K562 (cell line): ENCODE measurements around the gene CNTN5. TPM values are rescaled to one million over a fixed set of nuclear protein-coding genes. Genes with fewer than 3 reads are reported as not detected.

Experiments used
- ATAC-seq: fragments of 200-7000 bp; cut with Tn5 transposase; 3 replicates; pipeline ENCODE4 v1.9.1; 2020; ENCODE audit warnings: moderate library complexity
- BruUV-seq: library from RNA; stranded (reverse); fragments of 400-500 nt; replicated peaks from 2 replicates; lab custom pipeline; 2021; lab: Mats Ljungman, UMichigan
- CTCF ChIA-PET: fragments of 300-600 bp; formaldehyde crosslinking; extraction: SDS; loops from one replicate; lab custom pipeline; 2021; ENCODE audit warnings: low intra/inter-chr PET ratio; lab: Yijun Ruan, JAX
- POLR2A ChIA-PET: fragments of 300-600, 350-650 bp; sonication (Branson Sonifier 250); formaldehyde crosslinking; extraction: SDS; loops from one replicate; lab custom pipeline; 2021; ENCODE audit warnings: antibody characterized with exemption, inconsistent platforms; lab: Yijun Ruan, JAX
- DNase-seq, 4 experiments: peaks; one replicate each; pipeline versions ENCODE4 v3.0.0 to v3.0.0-alpha.2; 2011 to 2018; ENCODE audit warnings: low spot score in 3 of 4, mixed read lengths in 3 of 4; ENCODE audit errors: extremely low read depth in 1 of 4
- FAIRE-seq: peaks from 2 replicates; lab custom pipeline; 2011; peaks lifted over from hg19 to GRCh38; lab: Jason Lieb, UNC
- H2AFZ ChIP-seq: 2 replicates; pipeline ENCODE4 v1.6.0; 2011; ENCODE audit warnings: low read depth, low read length, control low read depth, inconsistent platforms
- H3K27ac ChIP-seq: fragments of 200-600 bp; 3 replicates; pipeline ENCODE4 v1.8.0; 2011; ENCODE audit warnings: low read depth, mild to moderate bottlenecking, control low read depth, inconsistent platforms, low read length, moderate library complexity, mixed read lengths; ENCODE audit errors: extremely low read depth
- H3K27me3 ChIP-seq, 2 experiments: fragments of 300-600 bp in 1 of 2; 2 replicates in 1 of 2; 3 replicates in 1 of 2; pipeline versions ENCODE4 v1.6.0 to v1.8.0; 2011; ENCODE audit warnings: inconsistent platforms in 2 of 2, low read length in 2 of 2, mild to moderate bottlenecking in 1 of 2, mixed read lengths in 1 of 2, moderate library complexity in 1 of 2; ENCODE audit not compliant: control insufficient read depth in 2 of 2, insufficient read depth in 2 of 2
- H3K36me3 ChIP-seq: fragments of 300-600 bp; 3 replicates; pipeline ENCODE4 v1.8.0; 2011; ENCODE audit warnings: mild to moderate bottlenecking, low read length, inconsistent platforms; ENCODE audit not compliant: control insufficient read depth, insufficient read depth
- H3K4me1 ChIP-seq, 2 experiments: fragments of 200-600 bp in 1 of 2; replicated peaks in 1 of 2; 2 replicates in 1 of 2; 3 replicates in 1 of 2; pipeline versions ENCODE4 v1.5.1 to v1.8.0; 2011; ENCODE audit warnings: inconsistent platforms in 2 of 2, low read length in 2 of 2, mild to moderate bottlenecking in 1 of 2, mixed read lengths in 1 of 2, moderate library complexity in 1 of 2; ENCODE audit not compliant: control insufficient read depth in 2 of 2, insufficient read depth in 2 of 2
- H3K4me2 ChIP-seq: 2 replicates; pipeline ENCODE4 v1.6.1; 2011; ENCODE audit warnings: low read length, control low read depth, inconsistent platforms, mixed read lengths; ENCODE audit not compliant: insufficient read depth
- H3K4me3 ChIP-seq: fragments of 200-600 bp; sonication (generic), shearing (Covaris generic); 2 replicates; pipeline ENCODE4 v1.5.1; 2016; ENCODE audit warnings: control low read depth, inconsistent platforms
- H3K79me2 ChIP-seq: fragments of 200-600 bp; 3 replicates; pipeline ENCODE4 v1.8.0; 2011; ENCODE audit warnings: low read length, inconsistent platforms; ENCODE audit not compliant: control insufficient read depth, insufficient read depth
- H3K9ac ChIP-seq, 2 experiments: 2 replicates each; pipeline versions ENCODE4 v1.6.0 to v1.6.1; 2011; ENCODE audit warnings: low read depth in 2 of 2, low read length in 2 of 2, control low read depth in 1 of 2, inconsistent platforms in 1 of 2, mild to moderate bottlenecking in 1 of 2, mixed read lengths in 1 of 2; ENCODE audit not compliant: insufficient read depth in 1 of 2
- H3K9me1 ChIP-seq: one replicate; pipeline ENCODE4 v1.6.0; 2011; ENCODE audit warnings: inconsistent platforms, mild to moderate bottlenecking, low read length, moderate library complexity; ENCODE audit not compliant: control insufficient read depth, insufficient read depth
- H3K9me3 ChIP-seq: replicated peaks from 2 replicates; pipeline ENCODE4 v1.5.1; 2011; ENCODE audit warnings: low read depth, low read length, inconsistent platforms; ENCODE audit not compliant: control insufficient read depth, insufficient read depth
- H4K20me1 ChIP-seq: replicated peaks from 2 replicates; pipeline ENCODE4 v1.6.1; 2011; ENCODE audit warnings: low read length, inconsistent platforms, mixed read lengths; ENCODE audit not compliant: control insufficient read depth, insufficient read depth
- CGGBP1 ChIP-seq: fragments of 250-450 bp; sonication (Bioruptor Pico); IDR thresholded peaks from 2 replicates; pipeline ENCODE4 v1.9.0; 2021; ENCODE audit warnings: mild to moderate bottlenecking
- FOXA3 ChIP-seq, 2 experiments: fragments of 450-650 bp in 1 of 2; sonication (generic) in 1 of 2; formaldehyde crosslinking; IDR thresholded peaks in 1 of 2; conservative IDR thresholded peaks in 1 of 2; 2 replicates each; pipeline versions ENCODE4 v1.4.0 to v1.8.0; 2020 to 2022; ENCODE audit warnings: mild to moderate bottlenecking in 2 of 2, missing genetic modification reagents in 1 of 2
- HMGN3 ChIP-seq: IDR thresholded peaks from 2 replicates; pipeline ENCODE4 v1.6.1; 2011; ENCODE audit warnings: borderline replicate concordance, low read depth, mild to moderate bottlenecking, mixed read lengths, low read length; ENCODE audit not compliant: insufficient read length; ENCODE audit errors: extremely low read depth
- HNRNPK ChIP-seq: fragments of 200-400 bp; formaldehyde crosslinking; IDR thresholded peaks from one replicate; pipeline ENCODE4 v1.6.1; 2018; ENCODE audit warnings: mild to moderate bottlenecking, low read depth, low read length; ENCODE audit not compliant: poor library complexity, severe bottlenecking
- MTF1 ChIP-seq: fragments of 250-450 bp; sonication (Bioruptor Pico); IDR thresholded peaks from 2 replicates; pipeline ENCODE4 v1.9.0; 2021; ENCODE audit warnings: moderate library complexity, mild to moderate bottlenecking, inconsistent platforms, borderline replicate concordance
- MYNN ChIP-seq, 2 experiments: sonication (generic); formaldehyde crosslinking in 1 of 2; IDR thresholded peaks; 2 replicates each; pipeline versions ENCODE4 v1.5.0 to v1.6.1; 2016 to 2020; ENCODE audit warnings: antibody characterized with exemption in 1 of 2, missing genetic modification reagents in 1 of 2
- PTTG1 ChIP-seq: fragments of 450-650 bp; IDR thresholded peaks from 2 replicates; pipeline ENCODE4 v1.6.1; 2016; ENCODE audit warnings: low read depth, mild to moderate bottlenecking, missing genetic modification characterization, missing compliant biosample characterization
- RBM17 ChIP-seq: fragments of 200-400 bp; formaldehyde crosslinking; IDR thresholded peaks from 2 replicates; pipeline ENCODE4 v1.6.1; 2017; ENCODE audit warnings: low read depth, mild to moderate bottlenecking, low read length, borderline replicate concordance
- TCF3 ChIP-seq: sonication (generic); formaldehyde crosslinking; IDR thresholded peaks from 2 replicates; pipeline ENCODE4 v1.4.0; 2020; ENCODE audit warnings: mild to moderate bottlenecking, missing genetic modification reagents
- WHSC1 ChIP-seq: IDR thresholded peaks from one replicate; pipeline ENCODE4 v1.6.1; 2012; ENCODE audit warnings: low read length, control low read depth, inconsistent platforms
- ZBTB34 ChIP-seq: fragments of 250-450 bp; sonication (Bioruptor Pico); IDR thresholded peaks from 2 replicates; pipeline ENCODE4 v1.8.0; 2021; ENCODE audit warnings: mild to moderate bottlenecking, moderate library complexity
- ZNF76 ChIP-seq: fragments of 250-450 bp; sonication (Bioruptor Pico); IDR thresholded peaks from 2 replicates; pipeline ENCODE4 v1.4.0; 2020; ENCODE audit warnings: mild to moderate bottlenecking, moderate library complexity, borderline replicate concordance
- WGBS: fragments of 100-300 bp; shearing (Covaris generic); methylation state at CpG from one replicate; pipeline ENCODE4 v1.1.6; 2016; ENCODE audit warnings: low coverage, mixed read lengths; ENCODE audit not compliant: insufficient coverage; ENCODE audit errors: missing lambda C conversion rate; 5-methylcytosine and 5-hydroxymethylcytosine counted together
- in situ Hi-C: fragments of 300-500 bp; cut with MboI; formaldehyde crosslinking; loops from 4 replicates; pipeline ENCODE4 v1.15.0; 2018; ENCODE audit warnings: inconsistent platforms, mixed read lengths
- intact Hi-C: fragments of 100-400 bp; cut with micrococcal nuclease; formaldehyde crosslinking; loops from 2 replicates; pipeline ENCODE4 v1.14.2; 2022
- polyA plus RNA-seq, 8 experiments: library from polyadenylated mRNA; depleted of rRNA in 4 of 8; stranded (reverse) in 5 of 8; unstranded in 3 of 8; fragments of >200 nt; fragmentation: Nextera tagmentation in 2 of 8; fragmentation: Illumina TruSeq in 1 of 8; extraction: Ambion mirVana in 2 of 8; extraction: Trizol in 1 of 8; gene quantifications; 2 replicates each; pipeline versions ENCODE4 v1.2.1 to v1.2.3, GENCODE V29; 2011 to 2014; ENCODE audit warnings: inconsistent platforms in 1 of 8, missing spikeins in 1 of 8
- total RNA-seq, 7 experiments: library from RNA; depleted of rRNA in 6 of 7; stranded (reverse); fragments of >200 nt in 6 of 7; fragmentation: Illumina TruSeq in 2 of 7; extraction: Trizol in 2 of 7; gene quantifications; 2 replicates each; pipeline versions ENCODE4 v1.2.1 to v1.2.3, GENCODE V29; 2011 to 2021; ENCODE audit warnings: low replicate concordance in 1 of 7

Gene CNTN5
- total and polyA plus RNA-seq, 9 of the 15 experiments (the other 6 are each of a cell fraction or from before 2014, with no cell fraction given) = 0.03 TPM; not detected in 8

- TF ChIP-seq HMGN3 (no peak), RBM17 (no peak), CGGBP1 (CRISPR knock-in tag) (no peak), MTF1 (CRISPR knock-in tag) (no peak)
Observed at GRCh38 chr11:99884750-99885149, 864.0 kb downstream of the CNTN5 start (continued).

GRCh38 chr11:99887481-99887880 is 866.7 kb downstream of the CNTN5 start:
- H4K20me1 ChIP-seq = no peaks in the 10 kb centered on the region
- DNase-seq = no peak
- ATAC-seq = no peak
- H3K79me2 ChIP-seq = no peaks in the 10 kb centered on the region
- no peak overlapping the region for H3K9ac ChIP-seq
- H3K4me1 ChIP-seq = no peaks in the 10 kb centered on the region
- H3K36me3 ChIP-seq = no peaks in the 10 kb centered on the region
- H3K4me2 ChIP-seq = no peak overlapping the region
- ChIA-PET POLR2A (no interaction called here), CTCF (no interaction called here)
- H2AFZ ChIP-seq = no peak overlapping the region
- no peaks in the 10 kb centered on the region for H3K9me1 ChIP-seq
- intact Hi-C loops = no loop called here
- H3K27ac ChIP-seq = no peak overlapping the region
- 1% methylated on average over 5 of the region's 5 CpGs for WGBS
- no peak overlapping the region for H3K4me3 ChIP-seq
- no TSS peak for BruUV-seq
- TF ChIP-seq ZBTB34 (CRISPR knock-in tag) (no peak), PTTG1 (tag) (no peak), TCF3 (no peak), WHSC1 (no peak), FOXA3 (CRISPR knock-in tag; conservative IDR thresholded peaks at IDR 0.05 in 1 of 2, IDR thresholded peaks at IDR 0.05 in 1 of 2) (no peak), MYNN (IDR thresholded peaks at IDR 0.05) (no peak), MYNN (CRISPR knock-in tag; IDR thresholded peaks at IDR 0.05) (no peak), ZNF76 (CRISPR knock-in tag) (no peak), HNRNPK (no peak)
- no peaks in the 10 kb centered on the region for H3K9me3 ChIP-seq
- no peaks in the 10 kb centered on the region for H3K27me3 ChIP-seq
- FAIRE-seq = no peak
- in situ Hi-C loops = no loop called here
